B cell (primary cell): Measurements from ENCODE around the gene MPZL3. TPM values are rescaled to one million over a fixed set of nuclear protein-coding genes. Genes with fewer than 3 reads are reported as not detected.

Experiments
- ATAC-seq: fragments of 200-7000 bp; cut with Tn5 transposase; one replicate; pipeline ENCODE4 v1.10.0; 2021; ENCODE audit warnings: low read depth, mild to moderate bottlenecking, moderate number of reproducible peaks, moderate library complexity
- CTCF ChIA-PET: fragments of 350-600 bp; sonication (Branson Sonifier 250); formaldehyde crosslinking; loops from one replicate; lab custom pipeline; 2021; ENCODE audit warnings: antibody characterized with exemption, inconsistent platforms; lab: Charles Lee
- POLR2A ChIA-PET: fragments of 350-600 bp; sonication (Branson Sonifier 250); formaldehyde crosslinking; loops from one replicate; lab custom pipeline; 2021; ENCODE audit warnings: antibody characterized with exemption; lab: Charles Lee
- DNase-seq: peaks from one replicate; pipeline ENCODE4 v3.0.0; 2013
- H2AFZ ChIP-seq: 2 replicates; pipeline ENCODE4 v1.6.1; 2012; ENCODE audit warnings: mild to moderate bottlenecking, low read depth, low read length; ENCODE audit not compliant: insufficient read depth, poor library complexity, severe bottlenecking
- H3K27ac ChIP-seq, 2 donors: 1 replicate in 1 of 2; 2 replicates in 1 of 2; pipeline ENCODE4 v1.5.1; 2012 to 2013; ENCODE audit warnings: low read length in 2 of 2, mild to moderate bottlenecking in 2 of 2, moderate library complexity in 1 of 2
- H3K27me3 ChIP-seq, 4 experiments: fragments of 200-600 bp in 1 of 4; sonication (generic) in 1 of 4; replicated peaks in 1 of 4; 1 replicate in 2 of 4; 2 replicates in 2 of 4; pipeline versions ENCODE4 v1.6.1 to v1.7.0; 2013 to 2016; ENCODE audit warnings: low read length in 3 of 4, mild to moderate bottlenecking in 2 of 4, mixed read lengths in 1 of 4, moderate library complexity in 1 of 4; ENCODE audit not compliant: insufficient read depth in 4 of 4, control insufficient read depth in 3 of 4; ENCODE audit errors: control extremely low read depth in 1 of 4
- H3K36me3 ChIP-seq, 2 experiments: replicated peaks in 1 of 2; 1 replicate in 1 of 2; 2 replicates in 1 of 2; pipeline versions ENCODE4 v1.6.1 to v1.7.1; 2013; ENCODE audit warnings: low read length in 1 of 2; ENCODE audit not compliant: insufficient read depth in 2 of 2, control insufficient read depth in 1 of 2; ENCODE audit errors: control extremely low read depth in 1 of 2, extremely low read depth in 1 of 2
- H3K4me1 ChIP-seq, 2 donors: fragments of 200-600 bp in 1 of 2; sonication (generic) in 1 of 2; 1 replicate in 1 of 2; 2 replicates in 1 of 2; pipeline versions ENCODE4 v1.5.1 to v1.6.1; 2013 to 2017; ENCODE audit warnings: low read length in 2 of 2; ENCODE audit not compliant: control insufficient read depth in 2 of 2, insufficient read depth in 2 of 2
- H3K4me2 ChIP-seq: replicated peaks from 2 replicates; pipeline ENCODE3; 2012; ENCODE audit warnings: mild to moderate bottlenecking, low read depth, low read length; ENCODE audit not compliant: poor library complexity, severe bottlenecking
- H3K4me3 ChIP-seq, 5 experiments: fragments of 200-600 bp in 1 of 5; sonication (generic) in 1 of 5; 1 replicate in 3 of 5; 2 replicates in 2 of 5; pipeline versions ENCODE4 v1.5.1 to v1.7.0; 2011 to 2016; ENCODE audit warnings: low read length in 4 of 5, mild to moderate bottlenecking in 4 of 5, low read depth in 2 of 5, control low read depth in 1 of 5, moderate library complexity in 1 of 5; ENCODE audit not compliant: insufficient read depth in 1 of 5; ENCODE audit errors: control extremely low read depth in 1 of 5, extremely low read depth in 1 of 5
- H3K79me2 ChIP-seq: fragments of 200-600 bp; sonication (generic); one replicate; pipeline ENCODE4 v1.6.0; 2016; ENCODE audit warnings: low read length; ENCODE audit not compliant: control insufficient read depth, insufficient read depth
- H3K9ac ChIP-seq: fragments of 200-600 bp; sonication (generic); 2 replicates; pipeline ENCODE4 v1.6.1; 2017; ENCODE audit warnings: mild to moderate bottlenecking, low read length, moderate library complexity
- H3K9me3 ChIP-seq, 3 donors: one replicate each; pipeline versions ENCODE4 v1.6.1 to v1.7.1; 2013; ENCODE audit warnings: low read length in 2 of 3; ENCODE audit not compliant: control insufficient read depth in 2 of 3, insufficient read depth in 1 of 3; ENCODE audit errors: control extremely low read depth in 1 of 3
- H4K20me1 ChIP-seq: 2 replicates; pipeline ENCODE4 v1.6.0; 2012; ENCODE audit warnings: mild to moderate bottlenecking, low read length; ENCODE audit not compliant: insufficient read depth, control insufficient read depth, poor library complexity, severe bottlenecking
- H3K27ac Mint-ChIP-seq: one replicate; pipeline ENCODE4 v1.8.0; 2021; ENCODE audit warnings: mixed read lengths
- H3K27me3 Mint-ChIP-seq: one replicate; pipeline ENCODE4 v1.8.0; 2021; ENCODE audit warnings: mixed read lengths
- H3K4me1 Mint-ChIP-seq: one replicate; pipeline ENCODE4 v1.8.0; 2021; ENCODE audit warnings: mixed read lengths
- H3K4me3 Mint-ChIP-seq: one replicate; pipeline ENCODE4 v1.8.0; 2021; ENCODE audit warnings: mixed read lengths
- H3K9me3 Mint-ChIP-seq: one replicate; pipeline ENCODE4 v1.8.0; 2022; ENCODE audit warnings: mixed read lengths; ENCODE audit not compliant: insufficient read depth
- EZH2 ChIP-seq: IDR thresholded peaks from 2 replicates; pipeline ENCODE4 v1.6.1; 2012; ENCODE audit warnings: borderline replicate concordance, low read depth, mild to moderate bottlenecking, moderate library complexity, low read length; ENCODE audit not compliant: insufficient read depth, poor library complexity, severe bottlenecking
- WGBS: methylation state at CpG from one replicate; pipeline ENCODE4 v1.1.5; 2013; ENCODE audit warnings: missing lambda C conversion rate; ENCODE audit not compliant: insufficient coverage; 5-methylcytosine and 5-hydroxymethylcytosine counted together
- intact Hi-C: fragments of 100-400 bp; cut with micrococcal nuclease; formaldehyde crosslinking; loops from one replicate; pipeline ENCODE4 v1.10.0; 2022
- polyA plus RNA-seq: library from polyadenylated mRNA; depleted of rRNA; stranded (reverse); fragments of >200 nt; gene quantifications from 2 replicates; pipeline ENCODE4 v1.2.3, GENCODE V29; 2012
- total RNA-seq, 2 donors: library from RNA; stranded (reverse); fragments of 120-200 nt in 1 of 2; gene quantifications; 1 replicate in 1 of 2; 2 replicates in 1 of 2; pipeline versions ENCODE4 v1.2.3 to v1.2.4, GENCODE V29; 2013 to 2022
- TF ChIP-seq, protein P1 (sequence below): fragments of 200-600 bp; IDR thresholded peaks from one replicate; pipeline ENCODE4 v1.8.0; 2022; ENCODE audit warnings: antibody characterized with exemption, mild to moderate bottlenecking

The MPZL3 gene
- total and polyA plus RNA-seq, 2 donors (not counting 1 experiment from before 2014, with no cell fraction given) = 1.4 to 4.2 TPM

DNA sequence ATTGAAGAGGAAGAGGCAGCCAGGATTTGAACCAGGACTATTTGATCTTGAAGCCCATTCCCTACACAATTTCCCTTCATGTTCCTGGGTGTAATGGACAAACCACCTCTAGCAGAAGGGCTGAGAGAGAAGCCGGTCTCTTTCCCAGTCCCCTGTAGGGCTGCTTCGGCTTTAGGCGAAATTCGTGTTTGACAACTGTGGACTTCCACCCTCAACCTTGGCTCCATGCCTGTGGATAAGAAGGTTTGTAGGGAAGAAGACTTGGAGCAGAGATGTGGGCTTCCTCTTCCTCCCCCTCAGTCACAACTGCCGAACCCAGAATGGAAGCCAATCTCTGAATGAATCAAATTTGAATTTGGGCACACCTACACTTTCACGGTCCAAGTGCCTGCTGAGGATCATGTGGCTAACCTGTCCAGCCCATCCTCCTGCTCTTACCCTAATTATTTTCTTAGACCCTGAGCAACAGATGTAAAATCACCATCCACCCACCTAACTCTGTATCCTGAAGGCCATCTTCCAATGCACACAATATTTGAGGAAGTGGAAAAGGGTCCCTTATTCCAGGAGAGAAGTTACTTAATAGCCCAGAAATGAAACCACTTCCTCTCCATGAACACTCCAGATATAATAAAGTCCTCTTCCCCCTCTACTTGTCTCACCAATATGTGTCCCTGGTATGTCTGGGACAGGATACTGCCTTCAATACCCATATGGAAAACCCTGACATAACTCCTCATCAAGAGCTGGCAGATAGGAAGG lies 65.6 kb downstream of the MPZL3 start:
- no peak overlapping the region for H3K27ac Mint-ChIP-seq
- H3K4me2 ChIP-seq = no peak overlapping the region
- no peaks in the 10 kb centered on the region for H3K79me2 ChIP-seq
- no peak overlapping the region for H3K4me3 Mint-ChIP-seq
- H3K9me3 Mint-ChIP-seq = peaks cover 2% of the 10 kb centered on the region
- CTCF ChIA-PET = interaction anchor here (1.4 to 2.7 kb wide), 4 partner anchors 12 to 302 kb away, joined by 4 to 10 read pairs (median 7); no protein-coding TSS in a partner anchor
- POLR2A ChIA-PET = no interaction called here
- no peaks in the 10 kb centered on the region for H3K4me1 Mint-ChIP-seq
- DNase-seq (no peak), ATAC-seq (no peak)
- TF ChIP-seq EZH2 = no peak
- TF ChIP-seq, protein P1, sequence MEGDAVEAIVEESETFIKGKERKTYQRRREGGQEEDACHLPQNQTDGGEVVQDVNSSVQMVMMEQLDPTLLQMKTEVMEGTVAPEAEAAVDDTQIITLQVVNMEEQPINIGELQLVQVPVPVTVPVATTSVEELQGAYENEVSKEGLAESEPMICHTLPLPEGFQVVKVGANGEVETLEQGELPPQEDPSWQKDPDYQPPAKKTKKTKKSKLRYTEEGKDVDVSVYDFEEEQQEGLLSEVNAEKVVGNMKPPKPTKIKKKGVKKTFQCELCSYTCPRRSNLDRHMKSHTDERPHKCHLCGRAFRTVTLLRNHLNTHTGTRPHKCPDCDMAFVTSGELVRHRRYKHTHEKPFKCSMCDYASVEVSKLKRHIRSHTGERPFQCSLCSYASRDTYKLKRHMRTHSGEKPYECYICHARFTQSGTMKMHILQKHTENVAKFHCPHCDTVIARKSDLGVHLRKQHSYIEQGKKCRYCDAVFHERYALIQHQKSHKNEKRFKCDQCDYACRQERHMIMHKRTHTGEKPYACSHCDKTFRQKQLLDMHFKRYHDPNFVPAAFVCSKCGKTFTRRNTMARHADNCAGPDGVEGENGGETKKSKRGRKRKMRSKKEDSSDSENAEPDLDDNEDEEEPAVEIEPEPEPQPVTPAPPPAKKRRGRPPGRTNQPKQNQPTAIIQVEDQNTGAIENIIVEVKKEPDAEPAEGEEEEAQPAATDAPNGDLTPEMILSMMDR = no peak
- no peaks in the 10 kb centered on the region for H3K36me3 ChIP-seq
- H3K4me1 ChIP-seq = no peaks in the 10 kb centered on the region
- intact Hi-C loops = no loop called here
- no peak overlapping the region for H3K9ac ChIP-seq
- H2AFZ ChIP-seq = no peak overlapping the region
- no peak overlapping the region for H3K4me3 ChIP-seq
- 33% methylated on average over 2 of the region's 6 CpGs for WGBS
- peaks cover 0 to 4% (median 0%) of the 10 kb centered on the region in 3 donors for H3K9me3 ChIP-seq
- no peaks in the 10 kb centered on the region for H4K20me1 ChIP-seq
- H3K27ac ChIP-seq = no peak overlapping the region
- H3K27me3 ChIP-seq = peaks cover 0 to 15% (median 4%) of the 10 kb centered on the region in 4 experiments
- peaks cover 46% of the 10 kb centered on the region for H3K27me3 Mint-ChIP-seq
